HCT116 (cell line): ENCODE data around the gene CHST11. TPM values are rescaled to one million over a fixed set of nuclear protein-coding genes. Genes with fewer than 3 reads are reported as not detected.

Experiments
- ATAC-seq: fragments of 200-7000 bp; cut with Tn5 transposase; 2 replicates; pipeline ENCODE4 v1.9.1; 2020; ENCODE audit warnings: mild to moderate bottlenecking, moderate library complexity
- BruUV-seq: library from RNA; stranded (reverse); fragments of 400-500 nt; replicated peaks from 2 replicates; lab custom pipeline; 2021; lab: Mats Ljungman, UMichigan
- CTCF ChIA-PET: fragments of 300-600 bp; sonication (Branson Sonifier 250); formaldehyde crosslinking; loops from one replicate; lab custom pipeline; 2021; ENCODE audit warnings: antibody characterized with exemption; lab: Charles Lee
- POLR2A ChIA-PET: fragments of 300-600, 350-600 bp; sonication (Branson Sonifier 250); formaldehyde crosslinking; loops from one replicate; lab custom pipeline; 2021; ENCODE audit warnings: antibody characterized with exemption; lab: Charles Lee
- RAD21 ChIA-PET, 2 experiments: fragments of 300-600 bp; sonication (Branson Sonifier 250); formaldehyde crosslinking; loops; one replicate each; lab custom pipeline; 2023; ENCODE audit warnings: low total read pairs in 2 of 2; ENCODE audit not compliant: uncharacterized antibody in 2 of 2, unreplicated experiment in 2 of 2, low non-redundant PET in 1 of 2; lab: Charles Lee
- DNase-seq: peaks from one replicate; pipeline ENCODE4 v3.0.0-alpha.2; 2010; ENCODE audit warnings: low read depth, low spot score
- H2AFZ ChIP-seq: fragments of 200-600 bp; shearing (Covaris generic), sonication (generic); 2 replicates; pipeline ENCODE4 v1.6.1; 2017; ENCODE audit warnings: low read depth, mixed run types, mixed read lengths, antibody characterized with exemption, low read length; ENCODE audit not compliant: poor library complexity, severe bottlenecking
- H3K27ac ChIP-seq: 2 replicates; pipeline ENCODE4 v1.5.1; 2012; ENCODE audit warnings: low read depth, low read length
- H3K27me3 ChIP-seq: fragments of 200-600 bp; sonication (generic); 2 replicates; pipeline ENCODE4 v1.6.1; 2016; ENCODE audit warnings: mixed run types, low read length, mixed read lengths; ENCODE audit not compliant: insufficient read depth
- H3K36me3 ChIP-seq, 2 experiments: fragments of 200-500 bp in 1 of 2; fragments of 200-600 bp in 1 of 2; sonication (Bioruptor generic) in 1 of 2; sonication (generic) in 1 of 2; 2 replicates each; pipeline versions ENCODE4 v1.5.1 to v1.6.1; 2014 to 2016; ENCODE audit warnings: low read length in 2 of 2, inconsistent platforms in 1 of 2, mixed read lengths in 1 of 2, mixed run types in 1 of 2; ENCODE audit not compliant: insufficient read depth in 2 of 2, control insufficient read depth in 1 of 2
- H3K4me1 ChIP-seq, 2 experiments: fragments of 200-600 bp in 1 of 2; sonication (generic) in 1 of 2; 2 replicates each; pipeline versions ENCODE4 v1.5.1 to v1.6.1; 2012 to 2017; ENCODE audit warnings: low read length in 2 of 2, inconsistent platforms in 1 of 2, mild to moderate bottlenecking in 1 of 2, mixed read lengths in 1 of 2, mixed run types in 1 of 2, moderate library complexity in 1 of 2; ENCODE audit not compliant: insufficient read depth in 2 of 2, control insufficient read depth in 1 of 2
- H3K4me2 ChIP-seq: fragments of 200-600 bp; sonication (generic); 2 replicates; pipeline ENCODE4 v1.6.1; 2017; ENCODE audit warnings: mixed run types, low read length, mixed read lengths
- H3K4me3 ChIP-seq, 2 experiments: fragments of 200-600 bp in 1 of 2; sonication (generic) in 1 of 2; replicated peaks in 1 of 2; 2 replicates each; pipeline ENCODE4 v1.5.1; 2011 to 2016; ENCODE audit warnings: low read length in 2 of 2, control low read depth in 1 of 2, low read depth in 1 of 2, mild to moderate bottlenecking in 1 of 2, mixed read lengths in 1 of 2, mixed run types in 1 of 2
- H3K79me2 ChIP-seq: fragments of 200-600 bp; sonication (generic); 2 replicates; pipeline ENCODE4 v1.6.1; 2017; ENCODE audit warnings: mild to moderate bottlenecking, mixed run types, low read length, moderate library complexity, mixed read lengths; ENCODE audit not compliant: insufficient read depth
- H3K9ac ChIP-seq: fragments of 200-600 bp; sonication (generic); 2 replicates; pipeline ENCODE4 v1.6.1; 2016; ENCODE audit warnings: low read length, mixed read lengths
- H3K9me2 ChIP-seq: fragments of 200-600 bp; sonication (generic), shearing (Covaris generic); 2 replicates; pipeline ENCODE4 v1.6.1; 2017; ENCODE audit warnings: mixed run types, mild to moderate bottlenecking, moderate library complexity; ENCODE audit not compliant: insufficient read depth
- H3K9me3 ChIP-seq, 2 experiments: fragments of 200-500 bp in 1 of 2; fragments of 200-600 bp in 1 of 2; sonication (Bioruptor generic) in 1 of 2; sonication (generic) in 1 of 2; 2 replicates each; pipeline ENCODE4 v1.6.1; 2014 to 2017; ENCODE audit warnings: low read length in 2 of 2, mixed read lengths in 2 of 2, inconsistent platforms in 1 of 2, low read depth in 1 of 2, mild to moderate bottlenecking in 1 of 2, mixed run types in 1 of 2, moderate library complexity in 1 of 2; ENCODE audit not compliant: control insufficient read depth in 1 of 2, insufficient read depth in 1 of 2
- H4K20me1 ChIP-seq: fragments of 200-600 bp; sonication (generic), shearing (Covaris generic); 2 replicates; pipeline ENCODE4 v1.6.1; 2017; ENCODE audit warnings: mixed run types, mild to moderate bottlenecking, moderate library complexity; ENCODE audit not compliant: insufficient read depth
- ATF3 ChIP-seq: IDR thresholded peaks from 2 replicates; pipeline ENCODE4 v1.6.1; 2012
- CBX3 ChIP-seq: IDR thresholded peaks from 2 replicates; pipeline ENCODE4 v1.6.1; 2012; ENCODE audit warnings: low read depth
- CEBPB ChIP-seq: IDR thresholded peaks from 2 replicates; pipeline ENCODE4 v1.6.1; 2012; ENCODE audit warnings: low read depth
- CTCF ChIP-seq, 3 experiments: fragments of 200-600 bp in 1 of 3; sonication (generic) in 1 of 3; IDR thresholded peaks in 2 of 3; conservative IDR thresholded peaks in 1 of 3; 2 replicates each; pipeline ENCODE4 v1.5.1; 2012 to 2017; ENCODE audit warnings: low read depth in 2 of 3, low read length in 2 of 3, antibody characterized with exemption in 1 of 3, borderline replicate concordance in 1 of 3, control low read depth in 1 of 3, mild to moderate bottlenecking in 1 of 3, mixed read lengths in 1 of 3, mixed run types in 1 of 3, moderate library complexity in 1 of 3; ENCODE audit not compliant: insufficient read depth in 1 of 3
- EGR1 ChIP-seq: IDR thresholded peaks from 2 replicates; pipeline ENCODE4 v1.6.1; 2012; ENCODE audit warnings: low read depth
- ELF1 ChIP-seq: IDR thresholded peaks from 2 replicates; pipeline ENCODE4 v1.6.1; 2012; ENCODE audit warnings: low read depth, borderline replicate concordance
- EZH2 ChIP-seq: fragments of 200-600 bp; sonication (generic); IDR thresholded peaks from 2 replicates; pipeline ENCODE4 v1.6.1; 2017; ENCODE audit warnings: antibody characterized with exemption, mixed run types
- EZH2phosphoT487 ChIP-seq: fragments of 200-600 bp; IDR thresholded peaks from 2 replicates; pipeline ENCODE4 v1.6.1; 2018; ENCODE audit warnings: antibody characterized with exemption, borderline replicate concordance
- FOSL1 ChIP-seq: IDR thresholded peaks from 2 replicates; pipeline ENCODE4 v1.6.1; 2012; ENCODE audit warnings: low read depth
- POLR2AphosphoS5 ChIP-seq: IDR thresholded peaks from 2 replicates; pipeline ENCODE4 v1.6.1; 2011; ENCODE audit warnings: mild to moderate bottlenecking, low read depth, low read length, moderate library complexity
- RAD21 ChIP-seq: IDR thresholded peaks from 2 replicates; pipeline ENCODE4 v1.6.1; 2012; ENCODE audit warnings: low read depth, mild to moderate bottlenecking
- SRF ChIP-seq: IDR thresholded peaks from 2 replicates; pipeline ENCODE4 v1.6.1; 2012; ENCODE audit warnings: low read depth
- TCF7L2 ChIP-seq: IDR thresholded peaks from 2 replicates; pipeline ENCODE4 v1.7.0; 2011; ENCODE audit warnings: borderline replicate concordance, inconsistent platforms; ENCODE audit not compliant: insufficient read depth, insufficient read length; ENCODE audit errors: extremely low read depth
- YY1 ChIP-seq: IDR thresholded peaks from 2 replicates; pipeline ENCODE4 v1.6.1; 2011; ENCODE audit warnings: low read length, low read depth, moderate library complexity, mild to moderate bottlenecking; ENCODE audit not compliant: insufficient replicate concordance; ENCODE audit errors: extremely low read depth
- ZBTB33 ChIP-seq: IDR thresholded peaks from 2 replicates; pipeline ENCODE4 v1.6.1; 2011; ENCODE audit warnings: mild to moderate bottlenecking, low read length, moderate library complexity; ENCODE audit not compliant: insufficient replicate concordance; ENCODE audit errors: extremely low read depth
- ZFX ChIP-seq: fragments of 450-650 bp; IDR thresholded peaks from 2 replicates; pipeline ENCODE4 v1.6.1; 2017
- intact Hi-C: fragments of 100-400 bp; cut with micrococcal nuclease; formaldehyde crosslinking; loops from 2 replicates; pipeline ENCODE4 v1.10.0; 2022
- total RNA-seq: library from RNA; stranded (reverse); gene quantifications from one replicate; pipeline ENCODE4 v1.2.1, GENCODE V29; 2021; ENCODE audit not compliant: unreplicated experiment

Gene CHST11
- total RNA-seq, 1 experiment from 2014 or later: 10.1 TPM

- no TSS peak for BruUV-seq
- RAD21 ChIA-PET: no interaction called here
- Histone ChIP-seq H3K4me1 (peaks cover 4 to 8% of the 10 kb centered on the region in 2 experiments; a peak in 3 of 4 replicates), H4K20me1 (no peaks in the 10 kb centered on the region), H3K27me3 (no peaks in the 10 kb centered on the region), H3K9me2 (no peaks in the 10 kb centered on the region), H3K4me3 (no peak overlapping the region), H2AFZ (no peak overlapping the region)
- POLR2A ChIA-PET: no interaction called here
- ATAC-seq: no peak
- TF ChIP-seq SRF (no peak), CEBPB (no peak), ZFX (no peak), CBX3 (no peak), EZH2 (no peak), ELF1 (no peak)
- TF ChIP-seq, all 23 proteins: peak for 0
- CTCF ChIA-PET: no interaction called here
- Histone ChIP-seq H3K4me2 (no peak overlapping the region), H3K36me3 (no peaks in the 10 kb centered on the region), H3K79me2 (no peaks in the 10 kb centered on the region), H3K27ac (no peak overlapping the region), H3K9me3 (no peaks in the 10 kb centered on the region), H3K9ac (no peak overlapping the region)
- DNase-seq: no peak
- intact Hi-C loops: no loop called here
Observed at GRCh38 chr12:104521731-104522130, 65.0 kb downstream of the CHST11 start.

GRCh38 chr12:104522985-104523722 is 66.4 kb downstream of the CHST11 start:
- no peak overlapping the region for H2AFZ ChIP-seq
- ChIA-PET RAD21 (no interaction called here), CTCF (no interaction called here), POLR2A (no interaction called here)
- H4K20me1 ChIP-seq: no peaks in the 10 kb centered on the region
- H3K4me1 ChIP-seq: peaks cover 4 to 8% of the 10 kb centered on the region in 2 experiments; a peak in 3 of 4 replicates
- no peak overlapping the region for H3K4me2 ChIP-seq
- intact Hi-C loops: no loop called here
- no peak for ATAC-seq
- no peak overlapping the region for H3K9ac ChIP-seq
- H3K36me3 ChIP-seq: no peaks in the 10 kb centered on the region
- no peak overlapping the region for H3K27ac ChIP-seq
- no peaks in the 10 kb centered on the region for H3K9me2 ChIP-seq
- no peaks in the 10 kb centered on the region for H3K79me2 ChIP-seq
- no peak overlapping the region for H3K4me3 ChIP-seq
- H3K27me3 ChIP-seq: no peaks in the 10 kb centered on the region
- DNase-seq: no peak
- no TSS peak for BruUV-seq
- no peaks in the 10 kb centered on the region for H3K9me3 ChIP-seq
- no peak for TF ChIP-seq YY1
- no peak for TF ChIP-seq ATF3
- TF ChIP-seq ZBTB33: no peak
- TF ChIP-seq RAD21: no peak
- TF ChIP-seq FOSL1: no peak
- no peak for TF ChIP-seq CTCF (IDR thresholded peaks at IDR 0.05 in 2 of 3, conservative IDR thresholded peaks at IDR 0.05 in 1 of 3; ENCODE audit: borderline replicate concordance in 1 of 3, insufficient read depth in 1 of 3, low read depth in 2 of 3, low read length in 2 of 3)
- TF ChIP-seq ZFX: no peak
- no peak for TF ChIP-seq EGR1
- TF ChIP-seq CBX3: no peak
- TF ChIP-seq POLR2AphosphoS5: no peak
- TF ChIP-seq TCF7L2: no peak
- TF ChIP-seq EZH2phosphoT487: no peak
